Dedifferentiated amniotic fluid mesenchymal stem cell (primary cell): ENCODE results near the gene CPSF3.

ENCODE experiments used
- DNase-seq: peaks from one replicate; pipeline ENCODE4 v3.0.0-alpha.2; 2016; ENCODE audit errors: extremely low spot score

Gene CPSF3

DNA sequence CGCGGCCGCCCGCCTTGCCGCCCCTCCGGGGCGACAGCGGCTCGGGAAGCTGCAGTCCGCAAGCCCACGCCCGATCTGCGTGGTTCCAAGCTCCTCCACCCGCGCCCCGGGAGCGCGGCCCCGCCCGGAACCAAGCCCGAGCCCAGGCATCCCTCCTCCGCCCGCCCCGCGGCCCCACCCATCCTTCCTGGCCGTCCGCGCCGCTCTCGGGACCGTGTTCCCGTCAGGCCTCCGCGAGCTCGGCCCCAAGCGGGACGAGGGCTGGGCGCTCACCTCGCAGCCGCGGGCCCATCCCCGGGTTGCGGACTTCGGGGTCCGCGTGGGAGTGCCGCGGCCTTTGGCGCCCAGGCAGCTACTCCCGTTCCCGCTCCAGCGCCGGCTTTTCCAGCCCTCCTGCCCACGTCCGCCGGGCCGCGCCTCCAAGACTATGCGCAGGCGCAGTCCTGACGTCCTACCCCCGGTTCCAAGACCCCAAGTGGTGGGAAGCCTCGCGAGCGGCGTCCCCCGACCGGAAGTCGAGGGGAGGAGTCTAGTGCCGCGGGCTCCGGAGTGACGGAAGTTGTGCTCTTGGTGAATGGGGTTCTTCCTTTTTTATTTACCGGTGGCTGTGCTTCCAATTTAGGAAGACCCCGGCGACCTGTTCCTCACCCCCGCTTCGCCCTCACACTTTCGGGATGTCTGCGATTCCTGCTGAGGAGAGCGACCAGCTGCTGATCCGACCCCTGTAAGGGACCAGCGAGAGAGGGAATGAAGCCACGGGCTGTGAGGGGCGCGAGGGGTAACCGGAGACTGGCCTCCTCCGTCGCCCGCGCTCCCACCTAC lies at the start of gene CPSF3, which contains the start of gene ITGB1BP1:
TSS of gene CPSF3 (plus strand) at position 555 of the 822 bp plus-strand sequence. CDS start at position 675, 120 bp downstream.
TSS of gene ITGB1BP1 (minus strand) at position 429 of the 822 bp plus-strand sequence. CDS start 4,831 bp downstream, outside the sequence.
- DNase-seq = peak; percentile 98

GRCh38 chr2:9374071-9374730 lies 49.3 kb upstream of the CPSF3 start:
- DNase-seq = no peak

- DNase-seq = no peak
These were observed 47.5 kb upstream of the CPSF3 start for GRCh38 chr2:9375857-9376428.

GRCh38 chr2:9377461-9378097 lies 45.9 kb upstream of the CPSF3 start:
- DNase-seq = no peak

DNA sequence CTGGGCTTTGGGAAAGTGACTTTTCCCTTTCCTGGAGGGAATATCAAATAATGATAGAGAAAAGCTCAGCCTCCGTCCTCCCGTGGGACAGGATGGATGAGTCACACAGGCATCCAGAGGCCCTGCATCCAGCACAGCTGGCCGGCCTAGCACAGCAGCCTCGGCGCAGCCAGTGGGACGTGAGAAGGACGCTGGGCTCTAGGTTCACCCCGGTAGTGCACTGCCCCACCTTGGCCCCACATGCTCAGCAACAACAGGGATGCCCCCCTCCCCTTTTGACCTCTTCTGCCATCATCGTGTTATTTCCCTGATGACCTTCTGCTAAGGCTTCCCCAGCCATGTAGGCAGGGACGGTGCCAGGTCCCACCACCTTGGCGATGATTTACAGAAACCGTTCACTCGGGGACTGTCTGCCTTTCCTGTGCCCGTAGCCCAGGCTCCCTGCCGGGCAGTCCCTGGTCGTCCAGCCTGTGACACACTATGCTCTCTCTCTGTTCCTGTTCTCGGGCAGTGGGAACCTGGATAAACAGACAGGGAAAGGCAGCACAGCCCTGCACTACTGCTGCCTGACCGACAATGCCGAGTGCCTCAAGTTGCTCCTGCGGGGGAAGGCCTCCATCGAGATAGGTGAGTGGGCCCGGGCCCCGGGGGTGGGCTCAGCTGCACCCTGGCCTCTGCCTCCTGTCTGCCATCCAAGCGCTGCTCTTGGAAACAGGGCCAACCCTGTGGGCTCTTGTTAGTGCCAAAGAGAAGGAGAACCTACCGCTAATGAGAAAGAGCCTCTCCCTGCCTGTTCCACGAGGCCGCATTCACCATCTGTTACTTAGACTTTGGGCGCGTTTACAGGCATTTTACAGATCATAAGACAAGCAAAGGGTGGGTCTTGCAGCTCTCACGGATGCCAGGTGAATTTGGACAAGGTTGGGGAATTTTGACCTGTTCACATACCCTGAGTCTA lies 44.7 kb upstream of the CPSF3 start:
- peak; percentile 69 for DNase-seq

DNA sequence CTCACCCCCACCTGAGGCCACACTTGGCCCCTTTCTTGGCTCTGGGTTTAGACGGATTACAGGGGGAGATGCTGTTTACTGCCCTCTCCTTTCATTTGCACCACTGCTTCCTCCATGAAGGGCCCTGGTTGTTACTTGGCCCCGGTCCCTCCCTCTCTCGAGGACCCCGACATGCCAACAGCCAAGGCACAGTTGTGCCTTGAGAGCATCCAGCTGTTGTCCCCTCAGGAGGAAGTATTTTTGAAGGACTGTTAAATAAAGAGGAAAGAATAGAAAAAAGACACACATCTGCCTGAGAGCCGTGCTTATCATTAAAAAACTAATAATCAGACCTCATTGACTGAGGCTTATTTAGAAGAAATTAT lies 44.1 kb upstream of the CPSF3 start:
- no peak for DNase-seq

DNA sequence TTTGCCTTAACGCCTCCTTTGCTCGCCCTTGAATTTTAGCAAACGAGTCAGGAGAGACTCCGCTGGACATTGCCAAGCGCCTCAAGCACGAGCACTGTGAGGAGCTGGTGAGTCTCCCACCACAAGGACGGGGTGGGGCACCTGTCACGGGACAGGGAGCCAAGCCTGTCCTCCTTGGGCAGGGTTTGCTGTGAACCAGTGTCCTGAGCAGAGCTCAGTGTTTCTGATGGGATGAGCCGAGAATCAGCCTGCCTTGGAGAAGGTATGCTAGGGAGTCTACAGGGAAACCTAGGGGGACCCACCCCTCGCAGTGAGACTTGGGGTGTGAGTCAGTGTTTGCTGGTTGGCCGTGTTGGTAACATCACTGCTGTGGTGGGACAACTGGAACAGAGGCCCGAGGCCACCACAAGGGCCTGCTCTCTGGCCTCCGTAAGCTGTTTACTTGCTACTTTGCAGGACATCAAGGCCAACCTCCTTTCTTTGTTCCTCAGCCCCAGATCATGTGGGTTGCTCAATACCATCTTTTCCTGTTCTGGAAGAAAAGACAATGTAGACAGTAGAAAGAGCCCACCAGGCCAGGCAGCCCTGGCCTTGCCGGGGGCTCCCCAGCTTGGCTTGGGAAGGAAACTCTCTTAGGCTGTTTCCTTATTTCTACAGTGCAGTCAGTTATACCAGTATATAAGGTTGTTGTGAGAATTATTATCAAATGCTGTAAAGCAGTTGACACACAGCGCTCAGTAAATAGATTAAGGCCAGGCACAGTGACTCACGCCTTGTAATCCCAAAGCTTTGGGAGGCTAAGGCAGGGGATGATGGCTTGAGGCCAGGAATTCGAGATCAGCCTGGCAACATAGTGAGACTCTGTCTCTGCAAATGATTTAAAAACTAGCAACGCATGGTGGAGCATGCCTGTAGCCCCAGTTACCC lies 42.5 kb upstream of the CPSF3 start:
- peak; percentile 92 for DNase-seq

DNA sequence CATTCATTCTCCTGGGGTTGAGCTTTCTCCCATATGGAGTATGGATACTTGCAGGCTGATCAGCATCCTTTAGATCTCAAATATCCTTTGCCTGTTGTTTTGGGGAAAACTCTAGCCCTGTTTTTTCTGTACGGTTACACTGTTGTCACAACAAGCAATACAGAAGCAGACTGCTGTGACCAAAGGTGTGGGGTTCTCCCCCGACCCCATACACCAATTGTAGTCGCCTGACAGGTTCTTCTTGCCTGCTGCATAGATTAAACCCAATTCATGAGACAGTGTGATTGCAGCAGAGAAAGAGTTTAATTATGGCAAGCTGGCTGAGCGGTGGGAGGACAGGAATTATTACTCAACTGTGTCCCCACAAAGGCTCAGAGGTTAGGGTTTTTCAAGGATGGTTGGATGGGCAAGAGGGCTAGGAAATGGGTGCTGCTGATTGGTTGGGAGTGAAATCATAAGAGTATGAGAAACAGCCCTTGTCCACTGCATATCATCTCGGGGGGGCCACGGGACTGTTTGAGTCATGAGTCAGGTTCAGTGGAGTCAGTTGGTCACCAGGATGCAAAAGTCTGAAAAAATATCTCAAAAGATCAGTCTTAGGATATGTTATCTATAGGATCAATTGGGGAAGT lies 40.7 kb upstream of the CPSF3 start:
- no peak for DNase-seq

DNA sequence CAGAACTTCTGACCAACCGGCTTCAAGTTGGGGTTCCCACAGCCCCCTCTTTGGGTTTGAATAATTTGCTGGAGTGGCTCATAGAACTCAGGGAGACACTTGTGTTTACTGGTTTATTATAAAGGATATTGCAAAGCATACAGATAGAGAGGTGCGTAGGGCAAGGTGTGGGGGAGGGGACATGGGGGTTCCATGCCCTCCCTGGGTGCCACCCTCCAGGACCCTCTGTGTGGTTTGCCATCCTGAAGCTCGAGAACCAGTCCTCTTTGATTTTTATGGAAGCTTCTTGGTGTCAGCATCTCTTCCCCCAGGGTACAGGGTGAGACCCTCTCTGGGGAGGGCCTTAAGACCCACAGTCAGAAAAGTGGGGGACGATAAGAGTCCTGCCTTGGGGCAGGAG lies 38.9 kb upstream of the CPSF3 start:
- no peak for DNase-seq

GRCh38 chr2:9385841-9386240 lies 37.6 kb upstream of the CPSF3 start:
- DNase-seq = no peak

GRCh38 chr2:9388199-9388681 lies 35.2 kb upstream of the CPSF3 start:
- no peak for DNase-seq

GRCh38 chr2:9388950-9389911 lies 34.2 kb upstream of the CPSF3 start:
- DNase-seq = no peak

- no peak for DNase-seq
These were observed 33.2 kb upstream of the CPSF3 start for GRCh38 chr2:9390151-9390850.

- no peak for DNase-seq
These were observed 32.5 kb upstream of the CPSF3 start for GRCh38 chr2:9390991-9391390.

- DNase-seq = no peak
These were observed 31.3 kb upstream of the CPSF3 start for GRCh38 chr2:9391961-9392720.

DNA sequence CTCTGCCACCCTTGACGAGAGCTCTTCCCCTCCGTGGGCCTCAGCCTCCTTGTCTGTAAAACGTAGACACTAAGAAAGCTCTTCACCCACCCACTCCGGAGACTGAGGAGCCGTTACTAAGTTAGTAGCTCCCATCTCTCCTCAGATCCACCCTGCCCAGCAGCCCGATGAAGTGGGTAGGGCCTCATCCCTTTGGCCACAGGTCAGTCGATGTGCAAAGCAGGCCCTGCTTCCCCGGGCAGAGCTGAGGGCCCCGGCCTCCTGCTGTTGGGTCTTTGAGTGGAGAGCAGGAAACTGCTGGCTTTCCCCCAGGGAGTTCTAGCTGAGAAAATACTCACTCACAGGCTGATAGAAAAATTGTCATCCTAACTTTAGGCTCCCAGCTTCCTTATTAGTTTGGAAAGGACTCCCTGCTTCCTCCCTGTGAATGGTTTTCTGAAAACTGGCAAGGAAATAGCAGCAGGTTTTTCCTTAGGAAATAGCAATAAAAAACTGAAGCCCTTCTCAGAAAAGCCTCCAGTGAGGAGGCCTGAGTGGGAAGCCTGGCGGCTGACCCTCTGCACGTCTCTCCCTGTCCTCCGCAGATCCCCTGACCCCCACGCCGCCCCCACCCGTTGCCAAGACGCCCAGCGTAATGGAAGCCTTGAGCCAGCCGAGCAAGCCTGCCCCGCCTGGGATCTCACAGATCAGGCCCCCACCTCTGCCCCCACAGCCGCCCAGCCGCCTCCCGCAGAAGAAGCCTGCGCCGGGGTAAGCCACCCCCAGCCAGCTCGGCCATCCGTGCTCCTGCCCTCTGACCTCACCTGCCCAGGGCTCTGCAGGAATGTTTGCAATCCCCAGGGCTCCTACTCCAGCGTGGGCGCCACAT lies 30.3 kb upstream of the CPSF3 start:
- DNase-seq = no peak
